HG02938 (cell line): ENCODE data around the gene CFAP126.
"Not testable (repeated sequence)": the region's sequence is repeated elsewhere in the genome, so short reads cannot be mapped to it uniquely, and the experiment has no call there.

Experiments used
- ATAC-seq: cut with Tn5 transposase; IDR thresholded peaks from one replicate; pipeline ENCODE4 v1.9.1; 2021; ENCODE audit warnings: mild to moderate bottlenecking, moderate library complexity; ENCODE audit not compliant: unreplicated experiment

CFAP126 gene

GRCh38 chr1:161367684-161368400, at the start of gene CFAP126:
CFAP126 (minus strand) TSS chr1:161367876; CDS start chr1:161367868, 8 bp downstream.
- ATAC-seq, result peak; percentile 98

- not testable (repeated sequence) for ATAC-seq
Observed at GRCh38 chr1:161413050-161413449, 45.4 kb upstream of the CFAP126 start.

GRCh38 chr1:161410636-161410970, 42.9 kb upstream of the CFAP126 start:
- not testable (repeated sequence) for ATAC-seq

- not testable (repeated sequence) for ATAC-seq
Observed at GRCh38 chr1:161409848-161410635, 42.4 kb upstream of the CFAP126 start.

GRCh38 chr1:161408429-161409052, 40.9 kb upstream of the CFAP126 start:
- ATAC-seq, result no peak

GRCh38 chr1:161407451-161407985, 39.8 kb upstream of the CFAP126 start:
- no peak for ATAC-seq

GRCh38 chr1:161406551-161406950, 38.9 kb upstream of the CFAP126 start:
- not testable (repeated sequence) for ATAC-seq

- ATAC-seq, result no peak
Observed at GRCh38 chr1:161404051-161404597, 36.4 kb upstream of the CFAP126 start.

GRCh38 chr1:161402446-161402845, 34.8 kb upstream of the CFAP126 start:
- ATAC-seq, result no peak

GRCh38 chr1:161399257-161399998, 31.8 kb upstream of the CFAP126 start:
- ATAC-seq, result peak; percentile 86

GRCh38 chr1:161398900-161399256, 31.2 kb upstream of the CFAP126 start:
- no peak for ATAC-seq

GRCh38 chr1:161397038-161397437, 29.4 kb upstream of the CFAP126 start:
- not testable (repeated sequence) for ATAC-seq

- no peak for ATAC-seq
Observed at GRCh38 chr1:161393151-161393550, 25.5 kb upstream of the CFAP126 start.

- no peak for ATAC-seq
Observed at GRCh38 chr1:161391611-161392010, 23.9 kb upstream of the CFAP126 start.

- ATAC-seq, result not testable (repeated sequence)
Observed at GRCh38 chr1:161391136-161391535, 23.5 kb upstream of the CFAP126 start.

GRCh38 chr1:161390559-161390858, 22.8 kb upstream of the CFAP126 start:
- no peak for ATAC-seq

- peak; percentile 73 for ATAC-seq
Observed at GRCh38 chr1:161389691-161390558, 22.2 kb upstream of the CFAP126 start.

- ATAC-seq, result not testable (repeated sequence)
Observed at GRCh38 chr1:161389158-161389557, 21.5 kb upstream of the CFAP126 start.

GRCh38 chr1:161388639-161389038, 21.0 kb upstream of the CFAP126 start:
- ATAC-seq, result no peak
